GM12878 (cell line): ENCODE results near the gene ARHGAP32. TPM values are rescaled to one million over a fixed set of nuclear protein-coding genes. Genes with fewer than 3 reads are reported as not detected.

Experiments
- ATAC-seq: fragments of 200-7000 bp; cut with Tn5 transposase; 3 replicates; pipeline ENCODE4 v1.9.1; 2020; ENCODE audit warnings: mild to moderate bottlenecking, moderate library complexity
- BruUV-seq: library from RNA; stranded (reverse); fragments of 400-500 nt; replicated peaks from 2 replicates; lab custom pipeline; 2021; lab: Mats Ljungman, UMichigan
- CTCF ChIA-PET: fragments of 300-600 bp; sonication (Branson Sonifier 250); formaldehyde crosslinking; extraction: SDS; loops from one replicate; lab custom pipeline; 2021; ENCODE audit warnings: inconsistent platforms; lab: Yijun Ruan, JAX
- POLR2A ChIA-PET: fragments of 350-600 bp; formaldehyde crosslinking; extraction: SDS; loops from one replicate; lab custom pipeline; 2021; ENCODE audit warnings: inconsistent platforms; lab: Charles Lee
- RAD21 ChIA-PET: fragments of 300-600 bp; sonication (Branson Sonifier 250); formaldehyde crosslinking; loops from one replicate; lab custom pipeline; 2023; ENCODE audit warnings: antibody characterized with exemption; ENCODE audit not compliant: unreplicated experiment; lab: Charles Lee
- SMC1A ChIA-PET: fragments of 300-600 bp; sonication (Branson Sonifier 250); formaldehyde crosslinking; loops from one replicate; lab custom pipeline; 2023; ENCODE audit not compliant: unreplicated experiment, uncharacterized antibody; lab: Charles Lee
- DNase-seq: peaks from one replicate; pipeline ENCODE4 v3.0.0-alpha.2; 2011; ENCODE audit warnings: low read depth, low spot score
- FAIRE-seq: peaks from 3 replicates; lab custom pipeline; 2011; peaks lifted over from hg19 to GRCh38; lab: Jason Lieb, UNC
- H2AFZ ChIP-seq: 2 replicates; pipeline ENCODE4 v1.6.0; 2011; ENCODE audit warnings: low read depth, low read length, control low read depth; ENCODE audit not compliant: control insufficient read depth
- H3K27ac ChIP-seq: 2 replicates; pipeline ENCODE4 v1.5.1; 2011; ENCODE audit warnings: control low read depth; ENCODE audit not compliant: control insufficient read depth, insufficient read depth
- H3K27me3 ChIP-seq, 2 experiments: replicated peaks in 1 of 2; 2 replicates each; pipeline versions ENCODE4 v1.6.0 to v1.6.1; 2011; ENCODE audit warnings: low read length in 1 of 2; ENCODE audit not compliant: control insufficient read depth in 2 of 2, insufficient read depth in 2 of 2
- H3K36me3 ChIP-seq, 2 experiments: 2 replicates each; pipeline ENCODE4 v1.5.1; 2011; ENCODE audit warnings: low read length in 1 of 2; ENCODE audit not compliant: control insufficient read depth in 2 of 2, insufficient read depth in 2 of 2
- H3K4me1 ChIP-seq: 2 replicates; pipeline ENCODE4 v1.6.1; 2011; ENCODE audit warnings: mild to moderate bottlenecking, low read length, moderate library complexity, mixed read lengths; ENCODE audit not compliant: control insufficient read depth, insufficient read depth
- H3K4me2 ChIP-seq: 2 replicates; pipeline ENCODE4 v1.6.0; 2011; ENCODE audit warnings: control low read depth; ENCODE audit not compliant: control insufficient read depth, insufficient read depth
- H3K4me3 ChIP-seq: fragments of 200-600 bp; sonication (generic); 2 replicates; pipeline ENCODE4 v1.5.1; 2016
- H3K79me2 ChIP-seq: 2 replicates; pipeline ENCODE4 v1.6.0; 2011; ENCODE audit warnings: low read length; ENCODE audit not compliant: control insufficient read depth, insufficient read depth
- H3K9ac ChIP-seq: 2 replicates; pipeline ENCODE4 v1.8.0; 2011; ENCODE audit warnings: low read length, control low read depth, mixed read lengths; ENCODE audit not compliant: control insufficient read depth, insufficient read depth
- H3K9me3 ChIP-seq: replicated peaks from 3 replicates; pipeline ENCODE4 v1.5.1; 2011; ENCODE audit warnings: mild to moderate bottlenecking, low read length; ENCODE audit not compliant: control insufficient read depth, insufficient read depth
- H4K20me1 ChIP-seq: 2 replicates; pipeline ENCODE4 v1.6.0; 2011; ENCODE audit not compliant: control insufficient read depth, insufficient read depth
- EED ChIP-seq: sonication (generic); IDR thresholded peaks from 2 replicates; pipeline ENCODE4 v1.6.1; 2016; ENCODE audit warnings: antibody characterized with exemption, low read depth
- ESRRA ChIP-seq: IDR thresholded peaks from 2 replicates; pipeline ENCODE4 v1.6.1; 2012; ENCODE audit warnings: mild to moderate bottlenecking, low read length, improper control_type of control experiment
- MTA2 ChIP-seq: fragments of 450-650 bp; IDR thresholded peaks from 2 replicates; pipeline ENCODE4 v1.6.1; 2016; ENCODE audit warnings: low read depth, mild to moderate bottlenecking, moderate library complexity
- NFIC ChIP-seq: IDR thresholded peaks from 2 replicates; pipeline ENCODE4 v1.6.1; 2012; ENCODE audit warnings: low read depth, mild to moderate bottlenecking, inconsistent platforms, low read length, moderate library complexity
- RAD21 ChIP-seq: IDR thresholded peaks from 2 replicates; pipeline ENCODE4 v1.6.1; 2011; ENCODE audit warnings: mild to moderate bottlenecking, low read depth, low read length, moderate library complexity; ENCODE audit not compliant: insufficient read depth
- SMC3 ChIP-seq: IDR thresholded peaks from 2 replicates; pipeline ENCODE4 v1.6.1; 2011; ENCODE audit warnings: low read length, improper control_type of control experiment, borderline replicate concordance
- STAT3 ChIP-seq: IDR thresholded peaks from 2 replicates; pipeline ENCODE4 v1.6.1; 2011; ENCODE audit warnings: low read depth, low read length, improper control_type of control experiment
- YY1 ChIP-seq: IDR thresholded peaks from 2 replicates; pipeline ENCODE4 v1.6.1; 2011; ENCODE audit warnings: low read depth, mild to moderate bottlenecking, low read length
- ZNF217 ChIP-seq: fragments of 450-650 bp; IDR thresholded peaks from 2 replicates; pipeline ENCODE4 v1.6.1; 2017; ENCODE audit warnings: antibody characterized with exemption, mild to moderate bottlenecking
- ZNF274 ChIP-seq: IDR thresholded peaks from one replicate; pipeline ENCODE4 v1.8.0; 2011; ENCODE audit not compliant: insufficient read length, insufficient read depth
- WGBS: methylation state at CpG from one replicate; pipeline ENCODE4 v1.1.6; 2016; ENCODE audit warnings: low lambda C conversion rate; ENCODE audit not compliant: insufficient replicate concordance, insufficient coverage; ENCODE audit errors: missing lambda C conversion rate; 5-methylcytosine and 5-hydroxymethylcytosine counted together
- in situ Hi-C: fragments of 300-500 bp; cut with MboI; formaldehyde crosslinking; loops from 9 replicates; pipeline ENCODE4 v1.14.3; 2018; ENCODE audit warnings: mixed read lengths
- intact Hi-C: fragments of 100-400 bp; cut with micrococcal nuclease; formaldehyde crosslinking; loops from one replicate; pipeline ENCODE4 v1.14.2; 2022; ENCODE audit not compliant: unreplicated experiment
- polyA plus RNA-seq, 11 experiments: library from polyadenylated mRNA; depleted of rRNA in 4 of 11; unstranded in 6 of 11; stranded (reverse) in 5 of 11; fragments of >200 nt; fragmentation: Nextera tagmentation in 4 of 11; fragmentation: Illumina TruSeq in 1 of 11; extraction: Ambion mirVana in 4 of 11; extraction: Trizol in 1 of 11; gene quantifications; 1 replicate in 1 of 11; 2 replicates in 10 of 11; pipeline versions ENCODE4 v1.2.1 to v1.2.3, GENCODE V29; 2011 to 2016; ENCODE audit warnings: inconsistent platforms in 2 of 11, missing spikeins in 2 of 11, low read depth in 1 of 11
- total RNA-seq, 4 experiments: library from RNA; depleted of rRNA in 3 of 4; stranded (reverse); fragments of >200 nt in 3 of 4; fragmentation: Illumina TruSeq in 1 of 4; extraction: Trizol in 1 of 4; gene quantifications; 2 replicates each; pipeline versions ENCODE4 v1.2.1 to v1.2.3, GENCODE V29; 2013 to 2021
- TF ChIP-seq, protein P1 (sequence below), 3 experiments: IDR thresholded peaks in 2 of 3; conservative IDR thresholded peaks in 1 of 3; 2 replicates each; pipeline ENCODE4 v1.5.1; 2011; ENCODE audit warnings: low read depth in 3 of 3, low read length in 3 of 3, mild to moderate bottlenecking in 3 of 3, control low read depth in 2 of 3, moderate library complexity in 2 of 3, inconsistent platforms in 1 of 3, mixed read lengths in 1 of 3; ENCODE audit not compliant: control insufficient read depth in 2 of 3, insufficient read depth in 1 of 3; ENCODE audit errors: extremely low read depth in 1 of 3

The ARHGAP32 gene
- total and polyA plus RNA-seq, 10 of the 15 experiments (the other 5 are each of a cell fraction or from before 2014, with no cell fraction given), result under 0.01 to 0.46 (median 0.12) TPM; not detected in 1

DNA sequence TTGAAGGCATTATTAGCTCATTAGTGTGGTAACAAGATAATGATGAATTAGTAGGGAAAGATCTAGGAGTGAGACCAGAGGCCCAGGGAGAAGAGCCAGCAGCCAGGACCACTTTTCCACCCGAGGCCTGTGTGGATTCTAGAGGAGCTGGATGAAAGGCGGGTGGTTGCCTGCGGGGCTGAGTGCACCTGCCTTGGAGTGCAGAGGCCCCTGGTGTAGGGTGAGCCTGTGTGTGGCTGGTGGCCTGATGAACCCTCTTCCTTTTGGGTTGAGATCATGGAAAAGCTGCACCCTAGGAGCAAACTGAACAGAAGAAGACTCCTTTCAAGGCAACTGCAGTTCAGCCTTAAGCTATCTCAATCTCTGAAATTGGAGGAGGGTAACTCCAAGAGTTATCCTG is 243.5 kb downstream of the ARHGAP32 start:
- ChIA-PET CTCF (interaction anchor here (0.6 to 20.8 kb wide), 13 partner anchors 9 to 964 kb away, joined by 3 to 480 read pairs (median 4); partner anchors contain the start of gene KCNJ5), POLR2A (no interaction called here), SMC1A (interaction anchor here (0.8 to 14.9 kb wide), 7 partner anchors 9 to 791 kb away, joined by 3 to 249 read pairs (median 4); partner anchors contain the start of gene KCNJ5), RAD21 (interaction anchor here (0.6 to 2.6 kb wide), 6 partner anchors 8 to 68 kb away, joined by 3 to 39 read pairs (median 4); no protein-coding TSS in a partner anchor)
- H3K27me3 ChIP-seq, result peaks cover 0 to 1% of the 10 kb centered on the region in 2 experiments; a peak in 2 of 4 replicates
- H4K20me1 ChIP-seq, result no peaks in the 10 kb centered on the region
- no peak overlapping the region for H3K4me3 ChIP-seq
- ATAC-seq (peak; percentile 48; the same call in 1 of the 3 replicates), FAIRE-seq (no peak), DNase-seq (no peak)
- in situ Hi-C loops, result no loop called here
- H3K4me1 ChIP-seq, result no peaks in the 10 kb centered on the region
- no peaks in the 10 kb centered on the region for H3K9me3 ChIP-seq
- BruUV-seq, result no TSS peak
- H2AFZ ChIP-seq, result no peak overlapping the region
- TF ChIP-seq SMC3 (peak; percentile 39; the same call in 1 of the 2 replicates), YY1 (no peak), ESRRA (no peak), ZNF217 (no peak), EED (no peak), RAD21 (0 out of 2 replicates have a peak, but pooled peaks have one; percentile 20), NFIC (no peak), MTA2 (no peak), STAT3 (no peak), ZNF274 (no peak)
- TF ChIP-seq, protein P1, sequence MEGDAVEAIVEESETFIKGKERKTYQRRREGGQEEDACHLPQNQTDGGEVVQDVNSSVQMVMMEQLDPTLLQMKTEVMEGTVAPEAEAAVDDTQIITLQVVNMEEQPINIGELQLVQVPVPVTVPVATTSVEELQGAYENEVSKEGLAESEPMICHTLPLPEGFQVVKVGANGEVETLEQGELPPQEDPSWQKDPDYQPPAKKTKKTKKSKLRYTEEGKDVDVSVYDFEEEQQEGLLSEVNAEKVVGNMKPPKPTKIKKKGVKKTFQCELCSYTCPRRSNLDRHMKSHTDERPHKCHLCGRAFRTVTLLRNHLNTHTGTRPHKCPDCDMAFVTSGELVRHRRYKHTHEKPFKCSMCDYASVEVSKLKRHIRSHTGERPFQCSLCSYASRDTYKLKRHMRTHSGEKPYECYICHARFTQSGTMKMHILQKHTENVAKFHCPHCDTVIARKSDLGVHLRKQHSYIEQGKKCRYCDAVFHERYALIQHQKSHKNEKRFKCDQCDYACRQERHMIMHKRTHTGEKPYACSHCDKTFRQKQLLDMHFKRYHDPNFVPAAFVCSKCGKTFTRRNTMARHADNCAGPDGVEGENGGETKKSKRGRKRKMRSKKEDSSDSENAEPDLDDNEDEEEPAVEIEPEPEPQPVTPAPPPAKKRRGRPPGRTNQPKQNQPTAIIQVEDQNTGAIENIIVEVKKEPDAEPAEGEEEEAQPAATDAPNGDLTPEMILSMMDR (IDR thresholded peaks at IDR 0.05 in 2 of 3, conservative IDR thresholded peaks at IDR 0.05 in 1 of 3; ENCODE audit: control insufficient read depth in 2 of 3, extremely low read depth in 1 of 3, insufficient read depth in 1 of 3, low read depth in 3 of 3, low read length in 3 of 3), result peak in 2 of 3 experiments; percentile 38 to 47; a peak in 3 of 6 replicates
- WGBS, result 16% methylated on average over 3 of the region's 3 CpGs
- intact Hi-C loops, result no loop called here
- H3K4me2 ChIP-seq, result no peak overlapping the region
- H3K9ac ChIP-seq, result no peak overlapping the region
- H3K27ac ChIP-seq, result no peak overlapping the region
- no peaks in the 10 kb centered on the region for H3K36me3 ChIP-seq
- H3K79me2 ChIP-seq, result no peaks in the 10 kb centered on the region
